Measurements from ENCODE around the gene PLEKHA4. TPM values are rescaled to one million over a fixed set of nuclear protein-coding genes. Genes with fewer than 3 reads are reported as not detected.

The PLEKHA4 gene
- total and polyA plus RNA-seq, 2 experiments from 2014 or later: 27.1 to 29.4 TPM

DNA sequence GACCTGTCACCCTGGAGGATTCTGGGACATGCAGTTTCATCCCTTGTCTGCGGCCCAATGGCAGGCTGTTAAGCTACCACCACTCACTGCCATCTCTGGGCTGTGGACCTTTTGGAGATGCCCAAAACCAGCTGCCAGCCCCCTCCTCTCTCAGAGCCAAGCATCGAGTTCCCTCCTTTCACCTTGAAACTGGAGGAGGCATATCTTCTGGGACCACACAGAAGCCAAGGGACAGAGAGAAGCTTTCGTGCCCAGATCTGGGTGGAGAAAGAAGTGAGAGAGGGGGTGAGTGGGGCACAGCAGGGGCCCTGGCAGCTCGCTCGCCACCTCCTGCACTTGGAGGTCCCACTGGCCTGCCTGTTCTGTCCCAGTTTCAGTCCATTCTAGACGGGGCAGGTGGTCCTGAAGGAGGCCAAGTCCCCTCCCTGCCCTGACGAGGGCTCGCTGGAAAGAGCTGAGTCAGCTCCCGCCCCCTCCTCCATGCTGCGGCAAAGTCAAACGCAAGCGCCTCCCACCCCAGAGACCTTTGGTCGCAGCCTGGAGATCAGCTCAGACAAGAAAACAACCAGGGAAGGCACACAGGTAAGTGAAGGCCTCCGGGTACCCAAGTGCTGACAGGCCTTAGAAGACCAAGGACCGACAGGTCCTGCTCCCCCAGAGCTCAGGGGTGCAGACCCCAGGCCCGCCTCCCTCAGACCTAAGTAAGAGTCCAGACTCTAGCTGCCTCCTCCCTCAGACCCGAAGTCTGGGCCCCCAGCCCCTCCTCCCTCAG is 61.4 kb downstream of the PLEKHA4 start:
- Histone ChIP-seq H3K27me3 (no peaks in the 10 kb centered on the region), H3K9me3 (ENCODE audit: low read depth) (no peaks in the 10 kb centered on the region), H3K36me3 (no peaks in the 10 kb centered on the region), H3K4me1 (ENCODE audit: low read depth) (peaks cover 3% of the 10 kb centered on the region), H3K27ac (peak overlapping the region; percentile 12), H3K4me3 (no peak overlapping the region)
- DNase-seq (ENCODE audit: low read depth in 1 of 2, low spot score in 1 of 2): peak; percentile 60
- TF ChIP-seq, protein P1, sequence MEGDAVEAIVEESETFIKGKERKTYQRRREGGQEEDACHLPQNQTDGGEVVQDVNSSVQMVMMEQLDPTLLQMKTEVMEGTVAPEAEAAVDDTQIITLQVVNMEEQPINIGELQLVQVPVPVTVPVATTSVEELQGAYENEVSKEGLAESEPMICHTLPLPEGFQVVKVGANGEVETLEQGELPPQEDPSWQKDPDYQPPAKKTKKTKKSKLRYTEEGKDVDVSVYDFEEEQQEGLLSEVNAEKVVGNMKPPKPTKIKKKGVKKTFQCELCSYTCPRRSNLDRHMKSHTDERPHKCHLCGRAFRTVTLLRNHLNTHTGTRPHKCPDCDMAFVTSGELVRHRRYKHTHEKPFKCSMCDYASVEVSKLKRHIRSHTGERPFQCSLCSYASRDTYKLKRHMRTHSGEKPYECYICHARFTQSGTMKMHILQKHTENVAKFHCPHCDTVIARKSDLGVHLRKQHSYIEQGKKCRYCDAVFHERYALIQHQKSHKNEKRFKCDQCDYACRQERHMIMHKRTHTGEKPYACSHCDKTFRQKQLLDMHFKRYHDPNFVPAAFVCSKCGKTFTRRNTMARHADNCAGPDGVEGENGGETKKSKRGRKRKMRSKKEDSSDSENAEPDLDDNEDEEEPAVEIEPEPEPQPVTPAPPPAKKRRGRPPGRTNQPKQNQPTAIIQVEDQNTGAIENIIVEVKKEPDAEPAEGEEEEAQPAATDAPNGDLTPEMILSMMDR (IDR thresholded peaks at IDR 0.05; ENCODE audit: low read depth, low read length): no peak

DNA sequence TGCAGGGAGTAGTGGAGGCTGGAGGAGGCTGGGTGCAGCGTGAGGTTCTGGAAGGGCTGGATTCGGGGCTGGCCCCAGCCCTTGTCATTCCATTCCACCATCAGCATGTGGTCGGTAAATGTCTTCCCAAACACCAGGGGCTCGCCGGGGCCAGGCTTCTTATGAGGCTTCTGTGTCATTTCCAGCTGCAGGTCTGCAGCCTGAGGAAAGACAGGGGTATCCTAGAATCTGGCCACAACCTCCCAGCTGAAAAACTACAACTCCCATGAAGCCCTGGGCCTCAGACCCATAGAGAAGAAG is 61.9 kb downstream of the PLEKHA4 start:
- TF ChIP-seq, protein P1 (IDR thresholded peaks at IDR 0.05; ENCODE audit: low read depth, low read length): no peak
- H3K4me3 ChIP-seq: no peak overlapping the region
- H3K27ac ChIP-seq: no peak overlapping the region
- H3K36me3 ChIP-seq: no peaks in the 10 kb centered on the region
- H3K27me3 ChIP-seq: no peaks in the 10 kb centered on the region
- peaks cover under 1% of the 10 kb centered on the region for H3K4me1 ChIP-seq (ENCODE audit: low read depth)
- no peak for DNase-seq (ENCODE audit: low read depth in 1 of 2, low spot score in 1 of 2)
- no peaks in the 10 kb centered on the region for H3K9me3 ChIP-seq (ENCODE audit: low read depth)

DNA sequence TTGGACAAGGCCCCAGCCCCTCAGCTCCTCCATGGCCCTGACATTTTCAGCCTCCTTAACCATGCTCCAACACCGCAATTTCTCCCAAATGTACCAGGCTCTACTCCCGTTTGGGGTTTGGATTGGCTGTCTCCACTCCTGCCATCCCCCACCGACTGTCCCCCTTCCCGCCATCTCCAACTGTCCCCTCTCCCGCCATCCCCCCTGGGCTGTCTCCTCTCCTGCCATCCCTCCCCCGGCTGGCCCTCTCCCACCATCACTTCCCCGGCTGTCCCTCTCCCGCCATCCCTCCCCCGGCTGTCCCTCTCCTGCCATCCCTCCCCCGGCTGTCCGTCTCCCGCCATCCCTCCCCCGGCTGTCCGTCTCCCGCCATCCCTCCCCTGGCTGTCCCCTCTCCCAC is 63.0 kb downstream of the PLEKHA4 start:
- DNase-seq (ENCODE audit: low read depth in 1 of 2, low spot score in 1 of 2): no peak
- no peak overlapping the region for H3K27ac ChIP-seq
- no peaks in the 10 kb centered on the region for H3K36me3 ChIP-seq
- H3K4me3 ChIP-seq: no peak overlapping the region
- no peaks in the 10 kb centered on the region for H3K27me3 ChIP-seq
- TF ChIP-seq, protein P1 (IDR thresholded peaks at IDR 0.05; ENCODE audit: low read depth, low read length): no peak
- no peaks in the 10 kb centered on the region for H3K4me1 ChIP-seq (ENCODE audit: low read depth)
- H3K9me3 ChIP-seq (ENCODE audit: low read depth): no peaks in the 10 kb centered on the region

DNA sequence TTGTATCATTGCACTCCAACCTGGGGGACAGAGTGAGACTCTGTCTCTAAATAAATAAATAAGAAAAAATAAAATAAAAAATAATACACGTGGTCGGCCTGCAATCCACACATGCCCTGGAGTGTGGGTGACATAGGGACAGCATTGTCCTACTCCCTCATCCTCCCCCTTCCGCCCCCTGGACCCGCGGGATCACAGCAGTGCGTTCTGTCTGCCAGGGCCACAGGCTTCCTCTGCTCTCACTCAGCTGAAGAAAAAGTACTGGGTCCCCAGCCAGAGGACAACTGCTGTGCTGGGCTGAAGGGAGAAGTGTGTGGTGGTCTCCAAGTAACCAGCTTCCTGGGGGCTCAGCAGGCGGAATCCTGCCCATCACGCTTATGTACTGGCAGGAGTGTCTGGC is 63.9 kb downstream of the PLEKHA4 start:
- Histone ChIP-seq H3K27me3 (no peaks in the 10 kb centered on the region), H3K36me3 (no peaks in the 10 kb centered on the region), H3K4me3 (no peak overlapping the region), H3K9me3 (ENCODE audit: low read depth) (no peaks in the 10 kb centered on the region), H3K4me1 (ENCODE audit: low read depth) (no peaks in the 10 kb centered on the region), H3K27ac (no peak overlapping the region)
- TF ChIP-seq, protein P1 (IDR thresholded peaks at IDR 0.05; ENCODE audit: low read depth, low read length): no peak
- no peak for DNase-seq (ENCODE audit: low read depth in 1 of 2, low spot score in 1 of 2)

DNA sequence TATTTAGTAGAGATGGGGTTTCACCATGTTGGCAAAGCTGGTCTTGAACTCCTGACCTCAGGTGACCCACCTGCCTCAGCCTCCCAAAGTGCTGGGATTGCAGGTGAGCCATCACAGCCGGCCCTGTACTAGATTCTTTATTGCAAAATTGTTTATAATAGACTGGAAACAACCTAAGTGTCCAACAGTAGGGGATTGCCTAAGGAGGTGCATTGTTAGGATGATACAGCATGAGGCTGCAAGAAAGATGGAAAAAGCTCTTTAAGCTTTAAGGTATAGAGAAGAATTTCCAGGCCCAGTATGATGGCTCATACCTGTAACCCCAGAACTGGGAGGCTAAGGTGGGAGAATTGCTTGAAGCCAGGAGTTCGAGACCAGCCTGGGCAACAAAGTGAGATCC is 65.8 kb downstream of the PLEKHA4 start:
- no peaks in the 10 kb centered on the region for H3K36me3 ChIP-seq

More for the DNA sequence above, 65.8 kb downstream of the PLEKHA4 start:
- Histone ChIP-seq H3K9me3 (ENCODE audit: low read depth) (no peaks in the 10 kb centered on the region), H3K27ac (no peak overlapping the region), H3K4me3 (no peak overlapping the region), H3K4me1 (ENCODE audit: low read depth) (no peaks in the 10 kb centered on the region), H3K27me3 (no peaks in the 10 kb centered on the region)
- no peak for DNase-seq (ENCODE audit: low read depth in 1 of 2, low spot score in 1 of 2)
- TF ChIP-seq, protein P1 (IDR thresholded peaks at IDR 0.05; ENCODE audit: low read depth, low read length): no peak
